HG03060 (cell line): ENCODE measurements around the gene XCR1.
"Not testable (repeated sequence)": the region's sequence is repeated elsewhere in the genome, so short reads cannot be mapped to it uniquely, and the experiment has no call there.

Experiments
- ATAC-seq: cut with Tn5 transposase; IDR thresholded peaks from one replicate; pipeline ENCODE4 v1.9.1; 2021; ENCODE audit warnings: low read depth, moderate number of reproducible peaks; ENCODE audit not compliant: unreplicated experiment

The XCR1 gene

GRCh38 chr3:46027021-46027705 is at the start of gene XCR1:
Gene XCR1, minus strand, starts transcription at chr3:46027483. Its CDS starts 5,536 bp downstream, at chr3:46021947.
- ATAC-seq = no peak

GRCh38 chr3:46076606-46077005 is 49.3 kb upstream of the XCR1 start:
- ATAC-seq = no peak

- no peak for ATAC-seq
These were observed 48.5 kb upstream of the XCR1 start for GRCh38 chr3:46075816-46076215.

- no peak for ATAC-seq
These were observed 44.1 kb upstream of the XCR1 start for GRCh38 chr3:46071222-46071858.

GRCh38 chr3:46070595-46071093 is 43.4 kb upstream of the XCR1 start:
- ATAC-seq = no peak

GRCh38 chr3:46068501-46068900 is 41.2 kb upstream of the XCR1 start:
- no peak for ATAC-seq

GRCh38 chr3:46067401-46067800 is 40.1 kb upstream of the XCR1 start:
- ATAC-seq = no peak

- ATAC-seq = no peak
These were observed 38.5 kb upstream of the XCR1 start for GRCh38 chr3:46065750-46066256.

GRCh38 chr3:46065294-46065705 is 38.0 kb upstream of the XCR1 start:
- no peak for ATAC-seq

GRCh38 chr3:46062679-46063078 is 35.4 kb upstream of the XCR1 start:
- ATAC-seq = no peak

- ATAC-seq = no peak
These were observed 34.6 kb upstream of the XCR1 start for GRCh38 chr3:46061887-46062286.

GRCh38 chr3:46061108-46061720 is 33.9 kb upstream of the XCR1 start:
- ATAC-seq = no peak

- no peak for ATAC-seq
These were observed 33.3 kb upstream of the XCR1 start for GRCh38 chr3:46060551-46060950.

GRCh38 chr3:46059432-46059831 is 32.1 kb upstream of the XCR1 start:
- ATAC-seq = no peak

- ATAC-seq = no peak
These were observed 31.7 kb upstream of the XCR1 start for GRCh38 chr3:46058981-46059380.

GRCh38 chr3:46057716-46058115 is 30.4 kb upstream of the XCR1 start:
- no peak for ATAC-seq

- ATAC-seq = no peak
These were observed 29.4 kb upstream of the XCR1 start for GRCh38 chr3:46056686-46057085.

- ATAC-seq = not testable (repeated sequence)
These were observed 26.7 kb upstream of the XCR1 start for GRCh38 chr3:46053761-46054515.

GRCh38 chr3:46053265-46053664 is 26.0 kb upstream of the XCR1 start:
- not testable (repeated sequence) for ATAC-seq

GRCh38 chr3:46052531-46052930 is 25.2 kb upstream of the XCR1 start:
- no peak for ATAC-seq

- ATAC-seq = no peak
These were observed 21.8 kb upstream of the XCR1 start for GRCh38 chr3:46049093-46049492.
